RKO (cell line): ENCODE results near the gene TMEM98.
A peak's percentile ranks its signal among the peaks of the same experiment; 100 is the strongest.
"Not testable (repeated sequence)": the region's sequence is repeated elsewhere in the genome, so short reads cannot be mapped to it uniquely, and the experiment has no call there.

Source experiments
- DNase-seq: peaks from one replicate; pipeline ENCODE4 v3.0.0-alpha.2; 2016; ENCODE audit warnings: low spot score

TMEM98 gene

GRCh38 chr17:32943206-32943605 lies 15.3 kb downstream of the TMEM98 start:
- DNase-seq = no peak

GRCh38 chr17:32943647-32944191 lies 15.8 kb downstream of the TMEM98 start:
- DNase-seq = no peak

GRCh38 chr17:32944248-32945020 lies 16.5 kb downstream of the TMEM98 start:
- DNase-seq = no peak

GRCh38 chr17:32946375-32947135 lies 18.6 kb downstream of the TMEM98 start:
- DNase-seq = no peak

- no peak for DNase-seq
These were observed 19.8 kb downstream of the TMEM98 start for GRCh38 chr17:32947736-32948135.

- DNase-seq = no peak
These were observed 21.2 kb downstream of the TMEM98 start for GRCh38 chr17:32949181-32949580.

- DNase-seq = not testable (repeated sequence)
These were observed 24.5 kb downstream of the TMEM98 start for GRCh38 chr17:32952491-32952890.

- DNase-seq = no peak
These were observed 25.1 kb downstream of the TMEM98 start for GRCh38 chr17:32953045-32953444.

GRCh38 chr17:32953857-32954256 lies 25.9 kb downstream of the TMEM98 start:
- no peak for DNase-seq

- DNase-seq = no peak
These were observed 26.5 kb downstream of the TMEM98 start for GRCh38 chr17:32954477-32954876.

GRCh38 chr17:32955155-32955554 lies 27.2 kb downstream of the TMEM98 start:
- no peak for DNase-seq

GRCh38 chr17:32956240-32956970 lies 28.5 kb downstream of the TMEM98 start:
- no peak for DNase-seq

GRCh38 chr17:32958418-32958817 lies 30.5 kb downstream of the TMEM98 start:
- no peak for DNase-seq

GRCh38 chr17:32960815-32961214 lies 32.9 kb downstream of the TMEM98 start:
- DNase-seq = no peak

- DNase-seq = no peak
These were observed 34.4 kb downstream of the TMEM98 start for GRCh38 chr17:32962320-32962711.

- no peak for DNase-seq
These were observed 36.6 kb downstream of the TMEM98 start for GRCh38 chr17:32964541-32964940.

- DNase-seq = not testable (repeated sequence)
These were observed 41.3 kb downstream of the TMEM98 start for GRCh38 chr17:32969231-32969630.

GRCh38 chr17:32970281-32970680 lies 42.3 kb downstream of the TMEM98 start:
- DNase-seq = no peak

- peak; percentile 7 for DNase-seq
These were observed 43.2 kb downstream of the TMEM98 start for GRCh38 chr17:32971171-32971570.

- no peak for DNase-seq
These were observed 48.2 kb downstream of the TMEM98 start for GRCh38 chr17:32976131-32976530.

- DNase-seq = no peak
These were observed 48.7 kb downstream of the TMEM98 start for GRCh38 chr17:32976605-32977004.

GRCh38 chr17:32980230-32980629 lies 52.3 kb downstream of the TMEM98 start:
- no peak for DNase-seq
